Measurements from ENCODE around the gene CLCN7.

The CLCN7 gene

GRCh38 chr16:1465567-1465915 is 9.3 kb downstream of the CLCN7 start:
- TF ChIP-seq CTCF (IDR thresholded peaks at IDR 0.05; ENCODE audit: low read depth, low read length): no peak
- no peak overlapping the region for H3K4me3 ChIP-seq (ENCODE audit: low read depth, low read length)

- no peak overlapping the region for H3K4me3 ChIP-seq (ENCODE audit: low read depth, low read length)
- TF ChIP-seq CTCF (IDR thresholded peaks at IDR 0.05; ENCODE audit: low read depth, low read length): no peak
Observed at GRCh38 chr16:1464894-1465566, 9.8 kb downstream of the CLCN7 start.

GRCh38 chr16:1464196-1464893 is 10.5 kb downstream of the CLCN7 start:
- no peak overlapping the region for H3K4me3 ChIP-seq (ENCODE audit: low read depth, low read length)

GRCh38 chr16:1461146-1461545 is 13.7 kb downstream of the CLCN7 start:
- TF ChIP-seq CTCF (IDR thresholded peaks at IDR 0.05; ENCODE audit: low read depth, low read length): no peak

More at GRCh38 chr16:1464196-1464893, 10.5 kb downstream of the CLCN7 start:
- no peak for TF ChIP-seq CTCF (IDR thresholded peaks at IDR 0.05; ENCODE audit: low read depth, low read length)

GRCh38 chr16:1460602-1461138 is 14.2 kb downstream of the CLCN7 start:
- TF ChIP-seq CTCF (IDR thresholded peaks at IDR 0.05; ENCODE audit: low read depth, low read length): no peak

More at GRCh38 chr16:1461146-1461545, 13.7 kb downstream of the CLCN7 start:
- no peak overlapping the region for H3K4me3 ChIP-seq (ENCODE audit: low read depth, low read length)

GRCh38 chr16:1459967-1460366 is 14.9 kb downstream of the CLCN7 start:
- no peak for TF ChIP-seq CTCF (IDR thresholded peaks at IDR 0.05; ENCODE audit: low read depth, low read length)

More at GRCh38 chr16:1460602-1461138, 14.2 kb downstream of the CLCN7 start:
- no peak overlapping the region for H3K4me3 ChIP-seq (ENCODE audit: low read depth, low read length)

GRCh38 chr16:1458977-1459341 is 15.9 kb downstream of the CLCN7 start:
- no peak overlapping the region for H3K4me3 ChIP-seq (ENCODE audit: low read depth, low read length)
- no peak for TF ChIP-seq CTCF (IDR thresholded peaks at IDR 0.05; ENCODE audit: low read depth, low read length)

More at GRCh38 chr16:1459967-1460366, 14.9 kb downstream of the CLCN7 start:
- no peak overlapping the region for H3K4me3 ChIP-seq (ENCODE audit: low read depth, low read length)

Measured in WI38 (cell line).